Measurements from ENCODE around the gene ZBTB43.

DNA sequence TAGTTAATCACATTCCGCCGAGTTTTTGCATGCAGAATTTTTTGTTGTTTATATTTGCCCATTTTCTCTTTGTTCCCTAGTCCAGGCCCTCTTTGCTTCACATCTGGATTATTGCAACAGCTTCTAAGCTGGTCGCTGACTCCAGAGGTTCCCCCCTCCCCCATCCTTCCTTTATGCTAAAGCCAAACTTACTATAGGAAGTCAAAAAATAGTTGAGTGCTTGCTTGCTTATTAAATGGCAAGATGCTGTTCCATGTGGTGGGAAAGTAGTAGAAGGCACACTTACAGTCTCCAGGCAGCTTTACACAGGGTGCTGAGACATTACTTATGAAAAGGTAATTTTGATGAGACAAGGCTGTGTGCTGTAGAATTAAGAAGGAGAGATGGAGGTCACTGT, 56.9 kb downstream of the ZBTB43 start:
- TF ChIP-seq SMC3 (conservative IDR thresholded peaks at IDR 0.05; ENCODE audit: poor library complexity) (no peak), EP300 (conservative IDR thresholded peaks at IDR 0.05; ENCODE audit: poor library complexity, severe bottlenecking) (no peak)
- TF ChIP-seq, protein P1, sequence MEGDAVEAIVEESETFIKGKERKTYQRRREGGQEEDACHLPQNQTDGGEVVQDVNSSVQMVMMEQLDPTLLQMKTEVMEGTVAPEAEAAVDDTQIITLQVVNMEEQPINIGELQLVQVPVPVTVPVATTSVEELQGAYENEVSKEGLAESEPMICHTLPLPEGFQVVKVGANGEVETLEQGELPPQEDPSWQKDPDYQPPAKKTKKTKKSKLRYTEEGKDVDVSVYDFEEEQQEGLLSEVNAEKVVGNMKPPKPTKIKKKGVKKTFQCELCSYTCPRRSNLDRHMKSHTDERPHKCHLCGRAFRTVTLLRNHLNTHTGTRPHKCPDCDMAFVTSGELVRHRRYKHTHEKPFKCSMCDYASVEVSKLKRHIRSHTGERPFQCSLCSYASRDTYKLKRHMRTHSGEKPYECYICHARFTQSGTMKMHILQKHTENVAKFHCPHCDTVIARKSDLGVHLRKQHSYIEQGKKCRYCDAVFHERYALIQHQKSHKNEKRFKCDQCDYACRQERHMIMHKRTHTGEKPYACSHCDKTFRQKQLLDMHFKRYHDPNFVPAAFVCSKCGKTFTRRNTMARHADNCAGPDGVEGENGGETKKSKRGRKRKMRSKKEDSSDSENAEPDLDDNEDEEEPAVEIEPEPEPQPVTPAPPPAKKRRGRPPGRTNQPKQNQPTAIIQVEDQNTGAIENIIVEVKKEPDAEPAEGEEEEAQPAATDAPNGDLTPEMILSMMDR (IDR thresholded peaks at IDR 0.05; ENCODE audit: poor library complexity, severe bottlenecking), result no peak

All from neural cell (in vitro differentiated cells).